ENCODE results near the gene ZNF544.
A peak's percentile ranks its signal among the peaks of the same experiment; 100 is the strongest.
"Not testable (repeated sequence)": the region's sequence is repeated elsewhere in the genome, so short reads cannot be mapped to it uniquely, and the experiment has no call there.

ZNF544 gene

DNA sequence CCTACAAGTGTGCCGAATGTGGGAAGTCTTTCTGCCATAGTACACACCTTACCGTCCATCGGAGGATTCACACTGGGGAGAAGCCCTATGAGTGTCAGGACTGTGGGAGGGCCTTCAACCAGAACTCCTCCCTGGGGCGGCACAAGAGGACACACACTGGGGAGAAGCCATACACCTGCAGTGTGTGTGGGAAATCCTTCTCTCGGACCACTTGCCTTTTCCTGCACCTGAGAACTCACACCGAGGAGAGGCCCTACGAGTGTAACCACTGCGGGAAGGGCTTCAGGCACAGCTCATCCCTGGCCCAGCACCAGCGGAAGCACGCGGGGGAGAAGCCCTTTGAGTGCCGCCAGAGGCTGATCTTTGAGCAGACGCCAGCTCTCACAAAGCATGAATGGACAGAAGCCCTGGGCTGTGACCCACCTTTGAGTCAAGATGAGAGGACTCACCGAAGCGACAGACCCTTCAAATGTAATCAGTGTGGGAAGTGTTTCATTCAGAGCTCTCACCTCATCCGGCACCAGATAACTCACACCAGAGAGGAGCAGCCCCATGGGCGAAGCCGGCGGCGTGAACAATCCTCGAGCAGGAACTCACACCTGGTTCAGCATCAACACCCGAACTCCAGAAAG, 66.1 kb downstream of the ZNF544 start:
- H3K4me3 ChIP-seq (ENCODE audit: low read length) = no peak overlapping the region

DNA sequence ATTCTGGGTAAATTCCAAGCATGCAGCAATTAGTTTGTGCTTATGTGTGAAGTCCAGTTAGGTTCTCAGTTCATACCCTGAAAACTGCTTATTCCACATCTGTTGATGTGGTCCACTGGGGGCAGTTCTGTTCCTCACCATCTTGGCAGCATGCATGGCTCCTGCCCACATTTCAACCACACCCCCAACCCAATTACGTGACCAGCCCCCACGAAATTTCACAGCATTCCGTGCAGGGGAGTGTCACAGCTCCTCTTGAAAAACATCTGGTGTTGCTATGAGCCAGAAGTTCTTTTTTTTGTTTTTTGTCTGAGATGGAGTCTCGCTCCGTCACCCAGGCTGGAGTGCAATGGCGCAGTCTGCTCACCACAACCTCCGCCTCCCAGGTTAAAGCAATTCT, 67.4 kb downstream of the ZNF544 start:
- no peak overlapping the region for H3K4me3 ChIP-seq (ENCODE audit: low read length)
- no peak for DNase-seq (ENCODE audit: low read depth, low spot score)

More for the DNA sequence above, 66.1 kb downstream of the ZNF544 start:
- DNase-seq (ENCODE audit: low read depth, low spot score) = no peak

DNA sequence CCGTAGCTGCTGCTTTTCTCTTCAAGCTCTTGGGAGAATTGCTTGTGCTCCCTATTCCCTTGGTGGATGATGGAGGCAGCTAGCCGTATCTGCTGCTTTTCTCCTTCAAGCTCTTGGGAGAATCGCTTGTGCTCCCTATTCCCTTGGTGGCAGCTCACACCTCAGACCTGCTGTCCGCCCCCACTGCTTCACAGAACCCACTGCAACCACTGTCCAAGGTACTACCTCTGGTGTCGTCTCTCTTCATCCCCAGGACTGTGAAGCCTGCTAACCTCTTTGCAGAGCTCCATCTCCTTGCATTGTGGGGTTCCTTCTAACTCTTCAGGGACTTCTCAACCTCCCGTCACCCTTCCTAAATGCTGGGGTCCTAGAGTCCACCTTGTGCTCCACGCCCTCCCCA, 71.9 kb downstream of the ZNF544 start:
- no peak overlapping the region for H3K4me3 ChIP-seq (ENCODE audit: low read length)
- DNase-seq (ENCODE audit: low read depth, low spot score) = no peak

DNA sequence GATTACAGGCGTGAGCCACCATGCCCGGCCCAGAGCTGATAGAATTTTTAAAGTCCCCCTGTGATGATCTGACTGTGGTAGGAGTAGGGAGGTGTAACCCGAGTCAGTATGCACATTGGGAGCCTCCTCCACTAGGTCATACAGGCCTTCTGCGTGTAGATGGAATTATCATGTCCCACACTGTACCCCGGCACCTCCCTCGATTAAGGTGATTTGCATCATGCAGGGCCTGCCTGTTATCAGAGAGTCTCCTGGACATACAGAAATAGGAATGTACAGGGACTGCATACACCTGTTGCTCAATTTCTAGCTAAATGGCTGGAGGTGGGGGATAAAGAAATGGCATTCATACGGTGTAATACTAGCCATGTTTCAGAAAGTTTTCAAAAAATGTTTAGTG, 75.5 kb downstream of the ZNF544 start:
- no peak for DNase-seq (ENCODE audit: low read depth, low spot score)
- H3K4me3 ChIP-seq (ENCODE audit: low read length) = no peak overlapping the region

DNA sequence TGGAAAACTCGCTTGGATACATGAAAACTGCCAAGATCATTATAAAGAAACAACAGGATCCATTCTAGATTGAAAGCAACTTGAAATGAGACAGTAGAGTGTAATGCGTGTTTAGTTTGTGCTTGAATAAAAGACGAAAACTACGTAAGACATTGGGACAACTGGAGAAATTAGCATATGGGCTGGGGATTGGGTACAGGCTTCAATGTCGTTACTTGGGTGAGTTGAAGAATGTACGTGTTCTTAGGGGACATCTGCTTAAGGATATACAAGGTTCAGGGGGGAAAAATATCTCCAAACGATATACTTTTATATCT, 76.0 kb downstream of the ZNF544 start:
- H3K4me3 ChIP-seq (ENCODE audit: low read length) = peak overlapping the region; percentile 93
- DNase-seq (ENCODE audit: low read depth, low spot score) = no peak

DNA sequence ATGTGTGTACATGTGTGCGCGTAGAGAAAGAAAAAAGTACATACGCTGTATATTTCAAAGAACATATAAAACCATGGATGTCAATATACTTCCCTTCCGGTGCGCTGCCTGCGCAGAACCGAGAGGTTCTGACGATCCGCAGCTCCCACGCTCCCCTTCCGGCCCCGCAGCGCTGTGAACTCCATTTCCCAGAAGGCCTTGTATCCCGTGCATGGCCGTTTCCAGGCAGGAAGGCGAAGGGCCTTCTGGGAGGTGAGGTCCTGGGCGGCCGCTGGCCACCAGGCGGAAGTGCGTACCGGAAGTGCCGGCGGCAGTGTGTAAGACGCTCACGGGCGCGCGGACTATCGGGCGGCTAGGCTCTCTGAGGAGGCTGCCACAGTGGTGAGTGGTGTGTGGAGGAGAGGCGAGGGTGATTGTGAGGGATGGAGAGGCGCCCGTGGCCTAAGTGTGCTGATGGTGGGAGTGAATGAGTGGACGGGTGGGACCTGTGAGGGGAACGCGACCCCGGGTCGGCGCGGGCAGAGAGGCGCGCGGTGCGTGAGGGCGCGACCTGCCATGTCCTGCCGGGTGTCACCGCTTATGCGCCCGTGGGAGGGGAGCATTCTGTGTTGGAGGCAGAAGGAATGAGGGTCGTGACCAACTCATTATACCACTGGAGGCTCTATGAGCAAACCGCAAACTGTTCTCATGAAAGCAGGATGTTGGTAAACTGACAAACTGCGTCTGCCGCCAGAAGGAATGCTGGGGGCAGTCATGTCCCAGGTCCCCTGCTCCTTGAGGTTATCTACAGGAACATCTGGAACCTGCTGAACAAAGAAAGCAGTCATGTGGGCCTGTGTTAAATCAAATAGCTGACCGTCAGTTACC, 76.6 kb downstream of the ZNF544 start, which contains the start of gene ERVK3-1:
Gene ERVK3-1 (plus strand): TSS at position 313 of the 867 bp plus-strand sequence. CDS start 6,792 bp downstream, outside the sequence.
- peak; percentile 95 for DNase-seq (ENCODE audit: low read depth, low spot score)

DNA sequence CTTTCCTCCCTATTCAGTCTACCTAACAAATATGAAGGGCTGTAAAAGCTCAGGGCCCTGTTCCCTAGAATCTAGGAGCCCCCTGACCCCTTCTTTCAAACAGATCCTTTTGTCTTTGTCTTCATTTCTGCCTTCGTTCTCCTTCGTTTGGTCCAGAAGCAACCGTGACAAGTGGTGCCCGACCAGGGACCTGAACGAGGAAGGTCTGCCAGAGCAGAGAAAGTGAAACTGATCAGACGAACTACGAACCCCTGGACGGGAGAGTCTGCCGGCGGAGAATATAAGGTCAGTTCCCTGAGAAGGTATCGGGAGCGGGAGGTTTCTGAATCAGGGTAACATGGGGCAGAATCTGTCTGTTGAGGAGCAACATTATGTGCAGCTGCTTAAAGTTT, 77.2 kb downstream of the ZNF544 start:
- peak overlapping the region; percentile 93 for H3K4me3 ChIP-seq (ENCODE audit: low read length)
- DNase-seq (ENCODE audit: low read depth, low spot score) = no peak

More for the DNA sequence above, 76.6 kb downstream of the ZNF544 start, which contains the start of gene ERVK3-1:
- peak within 1 kb of the TSS; percentile 93 for H3K4me3 ChIP-seq (ENCODE audit: low read length)

DNA sequence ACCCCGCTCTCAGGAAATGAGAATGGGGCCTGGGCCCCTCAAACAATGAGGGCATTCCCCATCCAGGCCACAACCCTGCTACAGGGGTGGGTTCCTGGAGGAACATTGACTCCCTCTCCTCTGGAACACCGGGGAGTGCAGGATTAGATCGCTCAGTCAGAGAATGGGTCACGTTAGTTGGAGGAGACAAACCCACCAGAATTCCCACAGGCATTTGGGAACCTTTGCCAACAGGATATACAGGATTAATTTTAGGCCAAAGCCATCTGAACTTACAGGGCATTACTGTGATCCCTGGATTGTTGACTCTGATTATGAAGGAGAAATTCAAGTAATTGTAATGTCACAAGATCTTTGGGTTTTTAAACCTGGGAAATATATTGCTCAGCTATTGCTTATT, 79.0 kb downstream of the ZNF544 start:
- no peak for DNase-seq (ENCODE audit: low read depth, low spot score)
- H3K4me3 ChIP-seq (ENCODE audit: low read length) = no peak overlapping the region

DNA sequence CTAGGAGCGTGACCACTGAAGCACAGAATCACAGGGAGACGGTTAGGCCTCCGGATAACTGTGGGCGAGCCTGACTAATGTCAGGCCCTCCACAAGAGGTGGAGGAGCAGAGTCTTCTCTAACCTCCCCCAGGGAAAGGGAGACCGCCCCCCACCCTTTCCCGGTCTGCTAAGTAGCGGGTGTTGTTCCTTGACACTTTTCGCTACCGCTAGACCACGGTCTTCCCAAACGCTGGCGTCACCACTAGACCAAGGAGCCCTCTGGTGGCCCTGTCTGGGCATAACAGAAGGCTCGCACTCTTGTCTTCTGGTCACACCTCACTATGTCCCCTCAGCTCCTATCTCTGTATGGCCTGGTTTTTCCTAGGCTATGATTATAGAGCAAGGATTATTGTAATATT, 82.0 kb downstream of the ZNF544 start:
- DNase-seq (ENCODE audit: low read depth, low spot score); H3K4me3 ChIP-seq (ENCODE audit: low read length): not testable (repeated sequence)

DNA sequence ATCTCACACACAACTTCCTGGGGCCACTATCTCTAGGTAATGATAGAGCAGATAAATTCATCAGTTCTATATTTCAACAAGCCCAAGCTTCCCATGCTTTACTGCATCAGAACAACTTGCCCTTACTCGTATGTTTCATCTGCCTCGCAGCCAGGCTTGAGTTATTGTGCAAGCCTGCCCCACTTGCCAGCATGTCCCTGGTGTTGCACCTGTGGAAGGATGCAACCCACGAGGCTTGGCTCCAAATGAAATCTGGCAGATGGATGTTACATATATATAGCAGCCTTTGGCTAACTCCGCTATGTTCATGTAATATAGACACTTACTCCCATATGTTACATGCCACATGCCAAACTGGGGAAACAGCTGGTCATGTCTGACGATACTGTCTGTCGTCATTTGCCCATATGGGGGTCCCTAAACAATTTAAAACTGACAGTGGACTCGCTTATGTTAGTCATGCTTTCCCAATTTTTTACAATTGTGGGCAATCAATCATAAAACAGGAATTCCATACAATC, 82.7 kb downstream of the ZNF544 start:
- no peak for DNase-seq (ENCODE audit: low read depth, low spot score)
- H3K4me3 ChIP-seq (ENCODE audit: low read length) = no peak overlapping the region

Data from Jurkat, Clone E6-1 (cell line).